Epithelial cell of proximal tubule (primary cell): ENCODE data around the gene KRTAP10-1. TPM values are rescaled to one million over a fixed set of nuclear protein-coding genes. Genes with fewer than 3 reads are reported as not detected.
"Not testable (repeated sequence)": the region's sequence is repeated elsewhere in the genome, so short reads cannot be mapped to it uniquely, and the experiment has no call there.

Experiments
- DNase-seq: peaks from one replicate; pipeline ENCODE4 v3.0.0-alpha.2; 2011; ENCODE audit warnings: low read depth
- H3K4me3 ChIP-seq: 2 replicates; pipeline ENCODE4 v1.5.1; 2011; ENCODE audit warnings: low read depth, mild to moderate bottlenecking, low read length
- CTCF ChIP-seq: conservative IDR thresholded peaks from 2 replicates; pipeline ENCODE4 v1.5.1; 2012; ENCODE audit warnings: low read depth, mild to moderate bottlenecking, low read length
- total RNA-seq: library from RNA; depleted of rRNA; stranded (reverse); fragments of >200 nt; gene quantifications from 2 replicates; pipeline ENCODE4 v1.2.3, GENCODE V29; 2015

KRTAP10-1 gene
- total RNA-seq, 1 donor from 2014 or later, result not detected

GRCh38 chr21:44581158-44581557, 41.2 kb upstream of the KRTAP10-1 start:
- TF ChIP-seq CTCF, result no peak
- DNase-seq, result no peak
- H3K4me3 ChIP-seq, result no peak overlapping the region

- DNase-seq, H3K4me3 ChIP-seq: not testable (repeated sequence)
Measured at GRCh38 chr21:44580231-44580821, 40.3 kb upstream of the KRTAP10-1 start, which contains the start of gene KRTAP10-5. Gene KRTAP10-5 (minus strand): TSS chr21:44580604. CDS start chr21:44580578, 26 bp downstream.

GRCh38 chr21:44579833-44580144, 39.8 kb upstream of the KRTAP10-1 start:
- DNase-seq, result no peak
- TF ChIP-seq CTCF, result no peak
- no peak overlapping the region for H3K4me3 ChIP-seq

- no peak overlapping the region for H3K4me3 ChIP-seq
- TF ChIP-seq CTCF, result no peak
- no peak for DNase-seq
Measured at GRCh38 chr21:44579056-44579832, 39.2 kb upstream of the KRTAP10-1 start.

GRCh38 chr21:44578371-44579055, 38.5 kb upstream of the KRTAP10-1 start:
- DNase-seq, result no peak
- TF ChIP-seq CTCF, result no peak
- H3K4me3 ChIP-seq, result no peak overlapping the region

- no peak for TF ChIP-seq CTCF
- no peak overlapping the region for H3K4me3 ChIP-seq
- DNase-seq, result no peak
Measured at GRCh38 chr21:44576025-44576420, 36.0 kb upstream of the KRTAP10-1 start.

- no peak for DNase-seq
- no peak for TF ChIP-seq CTCF
- H3K4me3 ChIP-seq, result no peak overlapping the region
Measured at GRCh38 chr21:44575307-44576024, 35.5 kb upstream of the KRTAP10-1 start.
